K562 (cell line): ENCODE measurements around the gene CAPN2. TPM values are rescaled to one million over a fixed set of nuclear protein-coding genes. Genes with fewer than 3 reads are reported as not detected.

ENCODE experiments used
- ATAC-seq: fragments of 200-7000 bp; cut with Tn5 transposase; 3 replicates; pipeline ENCODE4 v1.9.1; 2020; ENCODE audit warnings: moderate library complexity
- BruUV-seq: library from RNA; stranded (reverse); fragments of 400-500 nt; replicated peaks from 2 replicates; lab custom pipeline; 2021; lab: Mats Ljungman, UMichigan
- CTCF ChIA-PET: fragments of 300-600 bp; formaldehyde crosslinking; extraction: SDS; loops from one replicate; lab custom pipeline; 2021; ENCODE audit warnings: low intra/inter-chr PET ratio; lab: Yijun Ruan, JAX
- POLR2A ChIA-PET: fragments of 300-600, 350-650 bp; sonication (Branson Sonifier 250); formaldehyde crosslinking; extraction: SDS; loops from one replicate; lab custom pipeline; 2021; ENCODE audit warnings: antibody characterized with exemption, inconsistent platforms; lab: Yijun Ruan, JAX
- DNase-seq, 4 experiments: peaks; one replicate each; pipeline versions ENCODE4 v3.0.0 to v3.0.0-alpha.2; 2011 to 2018; ENCODE audit warnings: low spot score in 3 of 4, mixed read lengths in 3 of 4; ENCODE audit errors: extremely low read depth in 1 of 4
- FAIRE-seq: peaks from 2 replicates; lab custom pipeline; 2011; peaks lifted over from hg19 to GRCh38; lab: Jason Lieb, UNC
- H2AFZ ChIP-seq: 2 replicates; pipeline ENCODE4 v1.6.0; 2011; ENCODE audit warnings: low read depth, low read length, control low read depth, inconsistent platforms
- H3K27ac ChIP-seq: fragments of 200-600 bp; 3 replicates; pipeline ENCODE4 v1.8.0; 2011; ENCODE audit warnings: low read depth, mild to moderate bottlenecking, control low read depth, inconsistent platforms, low read length, moderate library complexity, mixed read lengths; ENCODE audit errors: extremely low read depth
- H3K27me3 ChIP-seq, 2 experiments: fragments of 300-600 bp in 1 of 2; 2 replicates in 1 of 2; 3 replicates in 1 of 2; pipeline versions ENCODE4 v1.6.0 to v1.8.0; 2011; ENCODE audit warnings: inconsistent platforms in 2 of 2, low read length in 2 of 2, mild to moderate bottlenecking in 1 of 2, mixed read lengths in 1 of 2, moderate library complexity in 1 of 2; ENCODE audit not compliant: control insufficient read depth in 2 of 2, insufficient read depth in 2 of 2
- H3K36me3 ChIP-seq: fragments of 300-600 bp; 3 replicates; pipeline ENCODE4 v1.8.0; 2011; ENCODE audit warnings: mild to moderate bottlenecking, low read length, inconsistent platforms; ENCODE audit not compliant: control insufficient read depth, insufficient read depth
- H3K4me1 ChIP-seq, 2 experiments: fragments of 200-600 bp in 1 of 2; replicated peaks in 1 of 2; 2 replicates in 1 of 2; 3 replicates in 1 of 2; pipeline versions ENCODE4 v1.5.1 to v1.8.0; 2011; ENCODE audit warnings: inconsistent platforms in 2 of 2, low read length in 2 of 2, mild to moderate bottlenecking in 1 of 2, mixed read lengths in 1 of 2, moderate library complexity in 1 of 2; ENCODE audit not compliant: control insufficient read depth in 2 of 2, insufficient read depth in 2 of 2
- H3K4me2 ChIP-seq: 2 replicates; pipeline ENCODE4 v1.6.1; 2011; ENCODE audit warnings: low read length, control low read depth, inconsistent platforms, mixed read lengths; ENCODE audit not compliant: insufficient read depth
- H3K4me3 ChIP-seq: fragments of 200-600 bp; sonication (generic), shearing (Covaris generic); 2 replicates; pipeline ENCODE4 v1.5.1; 2016; ENCODE audit warnings: control low read depth, inconsistent platforms
- H3K79me2 ChIP-seq: fragments of 200-600 bp; 3 replicates; pipeline ENCODE4 v1.8.0; 2011; ENCODE audit warnings: low read length, inconsistent platforms; ENCODE audit not compliant: control insufficient read depth, insufficient read depth
- H3K9ac ChIP-seq, 2 experiments: 2 replicates each; pipeline versions ENCODE4 v1.6.0 to v1.6.1; 2011; ENCODE audit warnings: low read depth in 2 of 2, low read length in 2 of 2, control low read depth in 1 of 2, inconsistent platforms in 1 of 2, mild to moderate bottlenecking in 1 of 2, mixed read lengths in 1 of 2; ENCODE audit not compliant: insufficient read depth in 1 of 2
- H3K9me1 ChIP-seq: one replicate; pipeline ENCODE4 v1.6.0; 2011; ENCODE audit warnings: inconsistent platforms, mild to moderate bottlenecking, low read length, moderate library complexity; ENCODE audit not compliant: control insufficient read depth, insufficient read depth
- H3K9me3 ChIP-seq: replicated peaks from 2 replicates; pipeline ENCODE4 v1.5.1; 2011; ENCODE audit warnings: low read depth, low read length, inconsistent platforms; ENCODE audit not compliant: control insufficient read depth, insufficient read depth
- H4K20me1 ChIP-seq: replicated peaks from 2 replicates; pipeline ENCODE4 v1.6.1; 2011; ENCODE audit warnings: low read length, inconsistent platforms, mixed read lengths; ENCODE audit not compliant: control insufficient read depth, insufficient read depth
- ETV1 ChIP-seq: fragments of 450-650 bp; conservative IDR thresholded peaks from 2 replicates; pipeline ENCODE4 v1.6.1; 2016; ENCODE audit warnings: missing genetic modification characterization, control low read depth, low read depth, missing compliant biosample characterization
- HMGN3 ChIP-seq: IDR thresholded peaks from 2 replicates; pipeline ENCODE4 v1.6.1; 2011; ENCODE audit warnings: borderline replicate concordance, low read depth, mild to moderate bottlenecking, mixed read lengths, low read length; ENCODE audit not compliant: insufficient read length; ENCODE audit errors: extremely low read depth
- JUN ChIP-seq, 2 experiments: sonication (generic) in 1 of 2; formaldehyde crosslinking in 1 of 2; IDR thresholded peaks; 2 replicates each; pipeline versions ENCODE4 v1.6.1 to v1.8.0; 2012 to 2022; ENCODE audit warnings: borderline replicate concordance in 2 of 2, mild to moderate bottlenecking in 2 of 2, improper control_type of control experiment in 1 of 2, low read depth in 1 of 2, low read length in 1 of 2, missing genetic modification reagents in 1 of 2
- NR1H2 ChIP-seq: sonication (generic); formaldehyde crosslinking; IDR thresholded peaks from 2 replicates; pipeline ENCODE4 v1.4.0; 2020; ENCODE audit warnings: mild to moderate bottlenecking, missing genetic modification reagents
- PHB2 ChIP-seq: fragments of 450-650 bp; IDR thresholded peaks from 2 replicates; pipeline ENCODE4 v1.6.1; 2017; ENCODE audit warnings: low read depth
- SAP30 ChIP-seq: fragments of 200-600 bp; sonication (generic); IDR thresholded peaks from 2 replicates; pipeline ENCODE4 v1.6.1; 2012; ENCODE audit warnings: borderline replicate concordance, low read depth, mild to moderate bottlenecking, moderate library complexity, low read length, control low read depth, inconsistent platforms; ENCODE audit not compliant: insufficient read depth, poor library complexity, severe bottlenecking
- SMARCE1 ChIP-seq: fragments of 450-650 bp; IDR thresholded peaks from 2 replicates; pipeline ENCODE4 v1.7.1; 2016; ENCODE audit warnings: mild to moderate bottlenecking
- TCF15 ChIP-seq: fragments of 250-450 bp; sonication (Bioruptor Pico); IDR thresholded peaks from 2 replicates; pipeline ENCODE4 v1.8.0; 2022; ENCODE audit warnings: moderate library complexity, mild to moderate bottlenecking, inconsistent platforms
- VEZF1 ChIP-seq: fragments of 200-800 bp; sonication (Bioruptor generic); IDR thresholded peaks from 2 replicates; pipeline ENCODE4 v1.6.1; 2017; ENCODE audit warnings: missing genetic modification characterization, missing compliant biosample characterization
- ZNF143 ChIP-seq: sonication (generic); formaldehyde crosslinking; IDR thresholded peaks from 2 replicates; pipeline ENCODE4 v1.9.0; 2022; ENCODE audit warnings: mild to moderate bottlenecking, missing genetic modification reagents
- ZNF174 ChIP-seq: fragments of 250-450 bp; sonication (Bioruptor Pico); IDR thresholded peaks from 2 replicates; pipeline ENCODE4 v1.4.0; 2020; ENCODE audit warnings: mild to moderate bottlenecking
- ZNF655 ChIP-seq: fragments of 250-450 bp; sonication (Bioruptor Pico); IDR thresholded peaks from 2 replicates; pipeline ENCODE4 v1.5.0; 2021
- ZNF830 ChIP-seq: fragments of 250-450 bp; sonication (Bioruptor Pico); IDR thresholded peaks from 2 replicates; pipeline ENCODE4 v1.5.0; 2021; ENCODE audit warnings: mild to moderate bottlenecking
- WGBS: fragments of 100-300 bp; shearing (Covaris generic); methylation state at CpG from one replicate; pipeline ENCODE4 v1.1.6; 2016; ENCODE audit warnings: low coverage, mixed read lengths; ENCODE audit not compliant: insufficient coverage; ENCODE audit errors: missing lambda C conversion rate; 5-methylcytosine and 5-hydroxymethylcytosine counted together
- in situ Hi-C: fragments of 300-500 bp; cut with MboI; formaldehyde crosslinking; loops from 4 replicates; pipeline ENCODE4 v1.15.0; 2018; ENCODE audit warnings: inconsistent platforms, mixed read lengths
- intact Hi-C: fragments of 100-400 bp; cut with micrococcal nuclease; formaldehyde crosslinking; loops from 2 replicates; pipeline ENCODE4 v1.14.2; 2022
- polyA plus RNA-seq, 8 experiments: library from polyadenylated mRNA; depleted of rRNA in 4 of 8; stranded (reverse) in 5 of 8; unstranded in 3 of 8; fragments of >200 nt; fragmentation: Nextera tagmentation in 2 of 8; fragmentation: Illumina TruSeq in 1 of 8; extraction: Ambion mirVana in 2 of 8; extraction: Trizol in 1 of 8; gene quantifications; 2 replicates each; pipeline versions ENCODE4 v1.2.1 to v1.2.3, GENCODE V29; 2011 to 2014; ENCODE audit warnings: inconsistent platforms in 1 of 8, missing spikeins in 1 of 8
- total RNA-seq, 7 experiments: library from RNA; depleted of rRNA in 6 of 7; stranded (reverse); fragments of >200 nt in 6 of 7; fragmentation: Illumina TruSeq in 2 of 7; extraction: Trizol in 2 of 7; gene quantifications; 2 replicates each; pipeline versions ENCODE4 v1.2.1 to v1.2.3, GENCODE V29; 2011 to 2021; ENCODE audit warnings: low replicate concordance in 1 of 7

The CAPN2 gene
- total and polyA plus RNA-seq, 9 of the 15 experiments (the other 6 are each of a cell fraction or from before 2014, with no cell fraction given) = 24.6 to 157 (median 101) TPM

- no peak for FAIRE-seq
- POLR2A ChIA-PET = interaction anchor here (1.0 to 8.0 kb wide), 5 partner anchors 10 to 63 kb away, joined by 3 to 75 read pairs (median 3); no protein-coding TSS in a partner anchor
- CTCF ChIA-PET = no interaction called here
Observed at GRCh38 chr1:223763251-223763650, 50.9 kb downstream of the CAPN2 start.

GRCh38 chr1:223763881-223764280 is 51.5 kb downstream of the CAPN2 start:
- no peaks in the 10 kb centered on the region for H3K79me2 ChIP-seq
- intact Hi-C loops (loop anchor here (5.0 kb wide), 1 partner anchor 33 kb away; no protein-coding TSS in a partner anchor), in situ Hi-C loops (no loop called here)
- ATAC-seq = no peak
- BruUV-seq = no TSS peak
- no peak overlapping the region for H3K4me2 ChIP-seq
- H3K4me1 ChIP-seq = peaks cover 7 to 8% of the 10 kb centered on the region in 2 experiments; a peak in 4 of 5 replicates
- WGBS = 94% methylated on average over 5 of the region's 5 CpGs
- no peak for DNase-seq
- H3K27ac ChIP-seq = no peak overlapping the region
- H3K27me3 ChIP-seq = no peaks in the 10 kb centered on the region
- no peaks in the 10 kb centered on the region for H4K20me1 ChIP-seq
- no peak overlapping the region for H2AFZ ChIP-seq
- ChIA-PET CTCF (no interaction called here), POLR2A (interaction anchor here (0.7 to 8.0 kb wide), 7 partner anchors 8 to 63 kb away, joined by 3 to 75 read pairs (median 3); no protein-coding TSS in a partner anchor)
- H3K4me3 ChIP-seq = no peak overlapping the region
- H3K9me1 ChIP-seq = no peaks in the 10 kb centered on the region
- no peak for FAIRE-seq
- 0 out of 2 replicates have a peak, but pooled peaks cover 2% of the 10 kb centered on the region for H3K9me3 ChIP-seq
- H3K9ac ChIP-seq = no peak overlapping the region
- H3K36me3 ChIP-seq = peaks cover 68% of the 10 kb centered on the region
- TF ChIP-seq ZNF655 = no peak
- no peak for TF ChIP-seq SMARCE1
- no peak for TF ChIP-seq TCF15
- no peak for TF ChIP-seq ZNF830 (CRISPR knock-in tag)
- TF ChIP-seq VEZF1 (CRISPR knock-in tag) = no peak
- no peak for TF ChIP-seq HMGN3
- TF ChIP-seq ZNF174 (CRISPR knock-in tag) = no peak
- no peak for TF ChIP-seq ETV1 (tag)
- TF ChIP-seq ZNF143 (CRISPR knock-in tag) = no peak
- TF ChIP-seq NR1H2 (CRISPR knock-in tag) = no peak
- no peak for TF ChIP-seq PHB2
- TF ChIP-seq JUN (IDR thresholded peaks at IDR 0.05; ENCODE audit: borderline replicate concordance, low read depth, low read length) = no peak
- TF ChIP-seq JUN (CRISPR knock-in tag; IDR thresholded peaks at IDR 0.05; ENCODE audit: borderline replicate concordance) = no peak

More at GRCh38 chr1:223763251-223763650, 50.9 kb downstream of the CAPN2 start:
- no peak overlapping the region for H3K27ac ChIP-seq
- intact Hi-C loops = loop anchor here (5.0 kb wide), 1 partner anchor 34 kb away; no protein-coding TSS in a partner anchor
- 93% methylated on average over 5 of the region's 5 CpGs for WGBS
- no peak overlapping the region for H3K4me2 ChIP-seq
- H2AFZ ChIP-seq = no peak overlapping the region
- no peaks in the 10 kb centered on the region for H3K27me3 ChIP-seq
- no TSS peak for BruUV-seq
- no peaks in the 10 kb centered on the region for H3K9me3 ChIP-seq
- no peaks in the 10 kb centered on the region for H3K9me1 ChIP-seq
- no peaks in the 10 kb centered on the region for H4K20me1 ChIP-seq
- peaks cover 7 to 8% of the 10 kb centered on the region in 2 experiments; a peak in 4 of 5 replicates for H3K4me1 ChIP-seq
- ATAC-seq = no peak
- no peak overlapping the region for H3K4me3 ChIP-seq
- H3K9ac ChIP-seq = no peak overlapping the region
- no peak for TF ChIP-seq SAP30
- H3K36me3 ChIP-seq = peaks cover 68% of the 10 kb centered on the region
- in situ Hi-C loops = no loop called here
- DNase-seq = no peak
- no peaks in the 10 kb centered on the region for H3K79me2 ChIP-seq
